Ascending aorta (tissue), 2 donors: ENCODE data around the gene KRT27. TPM values are rescaled to one million over a fixed set of nuclear protein-coding genes. Genes with fewer than 3 reads are reported as not detected.

Source experiments
- DNase-seq, 2 donors: peaks; one replicate each; pipeline ENCODE4 v3.0.0-alpha.2; 2019; ENCODE audit warnings: low spot score in 2 of 2
- H3K27ac ChIP-seq, 2 donors: fragments of 200-600 bp; sonication (generic); one replicate each; pipeline ENCODE4 v1.5.1; 2016 to 2017; ENCODE audit warnings: mild to moderate bottlenecking in 1 of 2
- H3K27me3 ChIP-seq: fragments of 200-600 bp; sonication (generic); one replicate; pipeline ENCODE4 v1.5.1; 2017
- H3K36me3 ChIP-seq, 2 donors: fragments of 200-600 bp; sonication (generic); one replicate each; pipeline ENCODE4 v1.5.1; 2016
- H3K4me1 ChIP-seq, 2 donors: fragments of 200-600 bp; sonication (generic); one replicate each; pipeline ENCODE4 v1.5.1; 2016 to 2017; ENCODE audit warnings: mild to moderate bottlenecking in 1 of 2
- H3K4me3 ChIP-seq, 2 donors: fragments of 200-600 bp; sonication (generic); one replicate each; pipeline ENCODE4 v1.5.1; 2016 to 2017; ENCODE audit warnings: mild to moderate bottlenecking in 1 of 2
- H3K9me3 ChIP-seq, 2 donors: fragments of 200-600 bp; sonication (generic); one replicate each; pipeline ENCODE4 v1.5.1; 2016
- CTCF ChIP-seq, 3 experiments: fragments of 200-600 bp in 2 of 3; fragments of 450-650 bp in 1 of 3; sonication (generic) in 2 of 3; IDR thresholded peaks; one replicate each; pipeline ENCODE4 v1.5.1; 2016 to 2019; ENCODE audit warnings: antibody characterized with exemption in 3 of 3, mild to moderate bottlenecking in 1 of 3, moderate library complexity in 1 of 3
- intact Hi-C: fragments of 100-400 bp; cut with DNase I; formaldehyde crosslinking; loops from one replicate; pipeline ENCODE4 v1.15.1; 2023
- total RNA-seq: library from RNA; depleted of rRNA; stranded (reverse); fragments of >200 nt; gene quantifications from one replicate; pipeline ENCODE4 v1.1.0, GENCODE V29; 2016

Gene KRT27
- total RNA-seq, 1 donor from 2014 or later = not detected

- intact Hi-C loops = loop anchor here (10.0 kb wide), 1 partner anchor 179 kb away; the partner anchor contains the start of gene SMARCE1
- H3K9me3 ChIP-seq = no peaks in the 10 kb centered on the region
- no peaks in the 10 kb centered on the region for H3K27me3 ChIP-seq
- H3K36me3 ChIP-seq = no peaks in the 10 kb centered on the region
- peaks cover 13 to 23% of the 10 kb centered on the region in 2 donors for H3K4me1 ChIP-seq
- no peak for DNase-seq
- no peak overlapping the region for H3K4me3 ChIP-seq
- TF ChIP-seq CTCF (IDR thresholded peaks at IDR 0.05) = no peak
- no peak overlapping the region for H3K27ac ChIP-seq
Measured at GRCh38 chr17:40824015-40824832, 41.9 kb upstream of the KRT27 start.

GRCh38 chr17:40822132-40822812 is 39.9 kb upstream of the KRT27 start, which contains the start of gene KRT10:
Gene KRT10, minus strand, starts transcription at chr17:40822614. Its CDS starts 29 bp downstream, at chr17:40822585.
- Histone ChIP-seq H3K27ac (no peak within 1 kb of the TSS), H3K36me3 (peaks cover 0 to 4% of the 10 kb centered on the region in 2 donors), H3K27me3 (no peaks in the 10 kb centered on the region), H3K4me1 (peaks cover 0 to 8% of the 10 kb centered on the region in 2 donors), H3K9me3 (no peaks in the 10 kb centered on the region), H3K4me3 (no peak within 1 kb of the TSS)
- intact Hi-C loops = loop anchor here (10.0 kb wide), 1 partner anchor 177 kb away; the partner anchor contains the start of gene SMARCE1
- no peak for TF ChIP-seq CTCF (IDR thresholded peaks at IDR 0.05)
- DNase-seq = no peak

GRCh38 chr17:40821536-40821935 is 39.2 kb upstream of the KRT27 start:
- Histone ChIP-seq H3K27ac (no peak overlapping the region), H3K27me3 (no peaks in the 10 kb centered on the region), H3K4me1 (peaks cover 0 to 8% of the 10 kb centered on the region in 2 donors), H3K4me3 (no peak overlapping the region), H3K36me3 (peaks cover 0 to 9% of the 10 kb centered on the region in 2 donors), H3K9me3 (no peaks in the 10 kb centered on the region)
- intact Hi-C loops = loop anchor here (10.0 kb wide), 1 partner anchor 177 kb away; the partner anchor contains the start of gene SMARCE1
- DNase-seq = no peak
- TF ChIP-seq CTCF (IDR thresholded peaks at IDR 0.05) = no peak

GRCh38 chr17:40820228-40820838 is 38.0 kb upstream of the KRT27 start:
- intact Hi-C loops = loop anchor here (1.0 to 10.0 kb wide), 2 partner anchors 8 to 176 kb away; partner anchors contain the start of gene SMARCE1
- TF ChIP-seq CTCF (IDR thresholded peaks at IDR 0.05) = no peak
- no peak for DNase-seq
- H3K9me3 ChIP-seq = no peaks in the 10 kb centered on the region
- no peak overlapping the region for H3K27ac ChIP-seq
- no peak overlapping the region for H3K4me3 ChIP-seq
- H3K36me3 ChIP-seq = peaks cover 0 to 9% of the 10 kb centered on the region in 2 donors
- no peaks in the 10 kb centered on the region for H3K27me3 ChIP-seq
- peaks cover 0 to 8% of the 10 kb centered on the region in 2 donors for H3K4me1 ChIP-seq

GRCh38 chr17:40819528-40820125 is 37.3 kb upstream of the KRT27 start:
- DNase-seq = no peak
- Histone ChIP-seq H3K27ac (peak overlapping the region; percentile 81 to 91), H3K27me3 (no peaks in the 10 kb centered on the region), H3K9me3 (no peaks in the 10 kb centered on the region), H3K4me3 (peak overlapping the region; percentile 79 to 92), H3K4me1 (peaks cover 0 to 8% of the 10 kb centered on the region in 2 donors), H3K36me3 (peaks cover 0 to 9% of the 10 kb centered on the region in 2 donors)
- TF ChIP-seq CTCF (IDR thresholded peaks at IDR 0.05) = no peak
- intact Hi-C loops = loop anchor here (1.0 to 10.0 kb wide), 3 partner anchors 9 to 848 kb away; partner anchors contain the start of gene SMARCE1
